Suprapubic skin (tissue), 3 donors: ENCODE data around the gene AGR3.

Experiments
- EP300 ChIP-seq: sonication (generic); formaldehyde crosslinking; IDR thresholded peaks from one replicate; pipeline ENCODE4 v1.6.1; 2017; ENCODE audit warnings: antibody characterized with exemption
- POLR2A ChIP-seq, 2 donors: fragments of 450-650 bp; IDR thresholded peaks; one replicate each; pipeline ENCODE4 v1.6.1; 2017; ENCODE audit warnings: antibody characterized with exemption in 2 of 2, mild to moderate bottlenecking in 2 of 2, moderate library complexity in 2 of 2
- TF ChIP-seq, protein P1 (sequence below), 2 donors: fragments of 200-600 bp in 1 of 2; fragments of 450-650 bp in 1 of 2; sonication (generic) in 1 of 2; IDR thresholded peaks; one replicate each; pipeline ENCODE4 v1.5.1; 2016 to 2019; ENCODE audit warnings: antibody characterized with exemption in 2 of 2, mild to moderate bottlenecking in 1 of 2, moderate library complexity in 1 of 2

DNA sequence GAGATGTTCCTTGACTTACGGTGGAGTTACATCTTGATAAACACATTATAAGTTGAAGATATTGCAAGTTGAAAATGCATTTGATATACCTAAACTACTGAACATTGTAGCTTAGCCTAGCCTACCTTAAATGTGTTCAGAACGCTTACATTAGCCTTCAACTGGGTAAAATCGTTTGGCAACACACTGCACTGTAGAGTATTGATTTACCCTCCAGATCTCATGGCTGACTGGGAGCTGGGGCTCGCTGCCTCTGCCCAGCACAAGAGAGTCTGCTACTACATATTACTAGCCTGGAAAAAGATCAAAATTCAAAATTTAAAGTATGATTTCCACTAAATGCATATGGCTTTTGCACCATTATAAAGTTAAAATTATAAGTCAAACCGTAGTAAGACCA is 7.5 kb upstream of the AGR3 start:
- TF ChIP-seq, protein P1, sequence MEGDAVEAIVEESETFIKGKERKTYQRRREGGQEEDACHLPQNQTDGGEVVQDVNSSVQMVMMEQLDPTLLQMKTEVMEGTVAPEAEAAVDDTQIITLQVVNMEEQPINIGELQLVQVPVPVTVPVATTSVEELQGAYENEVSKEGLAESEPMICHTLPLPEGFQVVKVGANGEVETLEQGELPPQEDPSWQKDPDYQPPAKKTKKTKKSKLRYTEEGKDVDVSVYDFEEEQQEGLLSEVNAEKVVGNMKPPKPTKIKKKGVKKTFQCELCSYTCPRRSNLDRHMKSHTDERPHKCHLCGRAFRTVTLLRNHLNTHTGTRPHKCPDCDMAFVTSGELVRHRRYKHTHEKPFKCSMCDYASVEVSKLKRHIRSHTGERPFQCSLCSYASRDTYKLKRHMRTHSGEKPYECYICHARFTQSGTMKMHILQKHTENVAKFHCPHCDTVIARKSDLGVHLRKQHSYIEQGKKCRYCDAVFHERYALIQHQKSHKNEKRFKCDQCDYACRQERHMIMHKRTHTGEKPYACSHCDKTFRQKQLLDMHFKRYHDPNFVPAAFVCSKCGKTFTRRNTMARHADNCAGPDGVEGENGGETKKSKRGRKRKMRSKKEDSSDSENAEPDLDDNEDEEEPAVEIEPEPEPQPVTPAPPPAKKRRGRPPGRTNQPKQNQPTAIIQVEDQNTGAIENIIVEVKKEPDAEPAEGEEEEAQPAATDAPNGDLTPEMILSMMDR (IDR thresholded peaks at IDR 0.05): no peak
- TF ChIP-seq EP300 (no peak), POLR2A (IDR thresholded peaks at IDR 0.05) (no peak)
